ENCODE results near the gene PPM1M. TPM values are rescaled to one million over a fixed set of nuclear protein-coding genes. Genes with fewer than 3 reads are reported as not detected.

Gene PPM1M
- total RNA-seq, 1 experiment from 2014 or later, result 16.2 TPM

DNA sequence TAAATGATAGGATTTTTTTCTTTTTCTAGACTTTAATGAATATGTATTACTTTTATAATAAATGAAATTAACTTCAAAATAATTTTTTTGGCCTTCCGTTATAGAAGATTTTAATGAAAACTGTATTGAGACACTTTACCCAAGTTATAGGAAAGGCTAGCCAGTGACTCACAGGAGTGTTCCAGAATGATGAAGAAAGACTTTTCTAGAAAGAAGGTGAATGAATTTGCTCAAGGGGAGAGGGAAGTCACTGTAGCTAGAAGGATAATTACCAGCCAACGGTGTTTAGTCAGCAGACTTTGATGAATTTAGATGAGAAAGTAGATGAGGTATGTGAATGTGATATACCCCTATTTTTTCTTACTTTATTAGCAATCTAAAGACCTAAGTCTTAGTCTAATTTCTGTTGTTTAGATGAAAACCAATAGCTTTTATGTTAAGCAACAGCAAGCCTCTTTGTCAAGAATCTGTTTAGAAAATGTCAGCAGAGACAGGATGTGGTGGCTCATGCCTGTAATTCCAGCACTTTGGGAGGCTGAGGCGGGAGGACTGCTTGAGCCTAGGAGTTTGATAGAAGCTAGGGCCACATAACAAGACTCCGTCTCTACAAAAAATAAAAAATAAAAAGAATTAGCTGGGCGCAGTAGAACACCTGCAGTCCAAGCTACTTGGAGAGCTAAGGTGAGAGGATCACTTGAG lies 44.4 kb upstream of the PPM1M start:
- no TSS peak for BruUV-seq (replicated peaks)
- DNase-seq, result no peak

DNA sequence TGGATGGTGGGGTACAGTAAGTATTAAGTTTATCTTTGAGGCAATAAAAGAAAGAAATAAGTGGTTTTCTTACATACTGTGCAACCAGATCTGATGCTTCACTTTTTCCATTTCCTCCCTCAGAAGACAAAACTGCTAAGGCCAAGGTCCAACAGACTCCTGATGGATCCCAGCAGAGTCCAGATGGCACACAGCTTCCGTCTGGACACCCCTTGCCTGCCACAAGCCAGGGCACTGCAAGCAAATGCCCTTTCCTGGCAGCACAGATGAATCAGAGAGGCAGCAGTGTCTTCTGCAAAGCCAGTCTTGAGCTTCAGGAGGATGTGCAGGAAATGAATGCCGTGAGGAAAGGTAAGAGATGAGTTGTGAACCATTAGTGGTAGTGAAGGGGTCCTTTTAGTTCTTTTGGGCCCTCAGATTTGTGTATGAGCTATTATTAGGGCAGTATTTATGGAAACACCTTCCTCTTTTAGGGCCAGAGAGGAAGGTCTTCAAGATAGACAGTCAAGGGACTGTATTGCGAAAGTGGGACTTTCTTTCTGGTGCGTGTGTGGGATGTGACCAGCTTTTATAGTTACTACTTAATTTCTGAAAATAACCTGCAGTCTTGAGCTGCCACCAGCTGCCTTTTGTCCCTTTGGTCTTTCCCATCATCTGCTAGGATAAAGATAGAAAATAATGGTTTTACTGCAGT lies 43.0 kb upstream of the PPM1M start:
- Histone ChIP-seq H3K36me3 (ENCODE audit: low read depth) (peaks cover 65% of the 10 kb centered on the region), H3K27ac (no peak overlapping the region), H3K79me2 (ENCODE audit: low read depth) (peaks cover 32% of the 10 kb centered on the region), H3K9me2 (ENCODE audit: insufficient read depth) (no peaks in the 10 kb centered on the region), H3K27me3 (ENCODE audit: insufficient read depth, low read depth) (no peaks in the 10 kb centered on the region), H3K4me3 (no peak overlapping the region), H3K9me3 (ENCODE audit: insufficient read depth, low read depth) (no peaks in the 10 kb centered on the region), H3F3A (ENCODE audit: insufficient read depth, low read depth) (peaks cover 9% of the 10 kb centered on the region; the same call in 1 of the 2 replicates), H3K4me1 (replicated peaks; ENCODE audit: insufficient read depth) (peaks cover 11% of the 10 kb centered on the region), H4K20me1 (ENCODE audit: insufficient read depth) (no peaks in the 10 kb centered on the region), H2AFZ (no peak overlapping the region), H3K4me2 (no peak overlapping the region)
- CTCF ChIA-PET, result interaction anchor here (0.7 kb wide), 1 partner anchor 21 kb away, joined by 3 read pairs; no protein-coding TSS in a partner anchor
- no peak for DNase-seq
- intact Hi-C loops (cut with micrococcal nuclease; ENCODE audit: unreplicated experiment), result no loop called here
- POLR2A ChIA-PET (ENCODE audit: unreplicated experiment), result interaction anchor here (0.7 kb wide), 1 partner anchor 325 kb away, joined by 3 read pairs; no protein-coding TSS in a partner anchor
- TF ChIP-seq CTCF (conservative IDR thresholded peaks at IDR 0.05) (no peak), EZH2 (IDR thresholded peaks at IDR 0.05; ENCODE audit: low read depth) (no peak)
- BruUV-seq (replicated peaks), result no TSS peak

More for the DNA sequence above, 44.4 kb upstream of the PPM1M start:
- Histone ChIP-seq H2AFZ (no peak overlapping the region), H3K9me3 (ENCODE audit: insufficient read depth, low read depth) (no peaks in the 10 kb centered on the region), H3K27me3 (ENCODE audit: insufficient read depth, low read depth) (no peaks in the 10 kb centered on the region), H3K79me2 (ENCODE audit: low read depth) (peaks cover 32% of the 10 kb centered on the region), H3K4me1 (replicated peaks; ENCODE audit: insufficient read depth) (peaks cover 25% of the 10 kb centered on the region), H3K4me3 (no peak overlapping the region), H3K9me2 (ENCODE audit: insufficient read depth) (no peaks in the 10 kb centered on the region), H3K36me3 (ENCODE audit: low read depth) (peaks cover 60% of the 10 kb centered on the region), H4K20me1 (ENCODE audit: insufficient read depth) (no peaks in the 10 kb centered on the region), H3K4me2 (no peak overlapping the region), H3F3A (ENCODE audit: insufficient read depth, low read depth) (peaks cover 12% of the 10 kb centered on the region), H3K27ac (no peak overlapping the region)
- ChIA-PET CTCF (interaction anchor here (0.6 kb wide), 1 partner anchor 24 kb away, joined by 16 read pairs; no protein-coding TSS in a partner anchor), POLR2A (ENCODE audit: unreplicated experiment) (no interaction called here)
- intact Hi-C loops (cut with micrococcal nuclease; ENCODE audit: unreplicated experiment), result no loop called here
- TF ChIP-seq CTCF (conservative IDR thresholded peaks at IDR 0.05), result no peak

GRCh38 chr3:52203701-52204100 lies 41.9 kb upstream of the PPM1M start:
- Histone ChIP-seq H3K27me3 (ENCODE audit: insufficient read depth, low read depth) (no peaks in the 10 kb centered on the region), H3K4me1 (replicated peaks; ENCODE audit: insufficient read depth) (peaks cover 8% of the 10 kb centered on the region), H3K4me2 (no peak overlapping the region), H3K9me2 (ENCODE audit: insufficient read depth) (no peaks in the 10 kb centered on the region), H3K36me3 (ENCODE audit: low read depth) (peaks cover 75% of the 10 kb centered on the region), H3K79me2 (ENCODE audit: low read depth) (peaks cover 25% of the 10 kb centered on the region), H3K4me3 (no peak overlapping the region), H3K27ac (no peak overlapping the region), H3K9me3 (ENCODE audit: insufficient read depth, low read depth) (no peaks in the 10 kb centered on the region), H2AFZ (no peak overlapping the region), H4K20me1 (ENCODE audit: insufficient read depth) (no peaks in the 10 kb centered on the region), H3F3A (ENCODE audit: insufficient read depth, low read depth) (peaks cover 18% of the 10 kb centered on the region; the same call in 1 of the 2 replicates)
- intact Hi-C loops (cut with micrococcal nuclease; ENCODE audit: unreplicated experiment), result no loop called here
- no peak for DNase-seq
- ChIA-PET POLR2A (ENCODE audit: unreplicated experiment) (no interaction called here), CTCF (interaction anchor here (0.6 kb wide), 1 partner anchor 23 kb away, joined by 3 read pairs; no protein-coding TSS in a partner anchor)
- BruUV-seq (replicated peaks), result no TSS peak
- TF ChIP-seq EZH2 (IDR thresholded peaks at IDR 0.05; ENCODE audit: low read depth), result no peak
- no peak for TF ChIP-seq CTCF (conservative IDR thresholded peaks at IDR 0.05)
